Fibroblast of pulmonary artery (primary cell): ENCODE results near the gene STAT3.

ENCODE experiments used
- DNase-seq: peaks from one replicate; pipeline ENCODE4 v3.0.0-alpha.2; 2010; ENCODE audit warnings: low read depth
- H3K4me3 ChIP-seq: replicated peaks from 2 replicates; pipeline ENCODE4 v1.5.1; 2011; ENCODE audit warnings: low read depth, mild to moderate bottlenecking, control low read depth, low read length, moderate library complexity
- TF ChIP-seq, protein P1 (sequence below): IDR thresholded peaks from 2 replicates; pipeline ENCODE4 v1.5.1; 2011; ENCODE audit warnings: mild to moderate bottlenecking, control low read depth, low read length, inconsistent platforms; ENCODE audit errors: missing control alignments

STAT3 gene

DNA sequence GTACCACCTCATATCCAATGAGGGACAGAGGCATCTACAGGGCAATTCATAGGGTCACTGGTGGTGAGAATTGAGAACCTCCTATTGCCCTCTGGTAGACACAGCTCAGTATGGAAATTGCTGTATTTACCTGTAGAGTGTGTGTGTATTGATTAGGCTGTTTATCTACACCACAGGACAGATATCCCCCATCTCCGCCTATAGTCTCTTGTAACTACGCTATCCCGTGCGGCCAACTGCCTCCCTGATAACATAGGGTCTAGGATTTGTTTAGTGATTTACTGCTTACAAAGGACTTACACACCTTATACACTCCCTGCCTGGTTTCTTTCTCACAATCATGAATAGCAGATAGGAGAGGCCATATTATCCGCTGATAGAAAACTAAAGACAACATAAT lies 1.7 kb upstream of the STAT3 start:
- no peak overlapping the region for H3K4me3 ChIP-seq
- DNase-seq = no peak
- TF ChIP-seq, protein P1, sequence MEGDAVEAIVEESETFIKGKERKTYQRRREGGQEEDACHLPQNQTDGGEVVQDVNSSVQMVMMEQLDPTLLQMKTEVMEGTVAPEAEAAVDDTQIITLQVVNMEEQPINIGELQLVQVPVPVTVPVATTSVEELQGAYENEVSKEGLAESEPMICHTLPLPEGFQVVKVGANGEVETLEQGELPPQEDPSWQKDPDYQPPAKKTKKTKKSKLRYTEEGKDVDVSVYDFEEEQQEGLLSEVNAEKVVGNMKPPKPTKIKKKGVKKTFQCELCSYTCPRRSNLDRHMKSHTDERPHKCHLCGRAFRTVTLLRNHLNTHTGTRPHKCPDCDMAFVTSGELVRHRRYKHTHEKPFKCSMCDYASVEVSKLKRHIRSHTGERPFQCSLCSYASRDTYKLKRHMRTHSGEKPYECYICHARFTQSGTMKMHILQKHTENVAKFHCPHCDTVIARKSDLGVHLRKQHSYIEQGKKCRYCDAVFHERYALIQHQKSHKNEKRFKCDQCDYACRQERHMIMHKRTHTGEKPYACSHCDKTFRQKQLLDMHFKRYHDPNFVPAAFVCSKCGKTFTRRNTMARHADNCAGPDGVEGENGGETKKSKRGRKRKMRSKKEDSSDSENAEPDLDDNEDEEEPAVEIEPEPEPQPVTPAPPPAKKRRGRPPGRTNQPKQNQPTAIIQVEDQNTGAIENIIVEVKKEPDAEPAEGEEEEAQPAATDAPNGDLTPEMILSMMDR = no peak

DNA sequence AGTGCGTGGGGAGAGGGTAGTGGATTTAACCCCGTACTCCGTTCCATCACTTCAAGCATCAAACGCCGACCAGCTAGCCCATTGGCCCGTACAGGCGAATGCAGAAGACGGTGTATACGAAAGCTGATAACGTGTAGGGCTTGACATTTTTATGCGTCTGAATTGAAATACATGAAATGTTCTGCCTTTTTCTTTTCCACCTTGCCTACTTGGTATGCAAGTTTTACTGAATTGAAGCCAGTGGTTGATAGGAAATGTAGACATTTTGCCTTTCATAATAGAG lies 834 bp upstream of the STAT3 start:
- peak overlapping the region; percentile 49 for H3K4me3 ChIP-seq
- TF ChIP-seq, protein P1 = no peak
- no peak for DNase-seq

DNA sequence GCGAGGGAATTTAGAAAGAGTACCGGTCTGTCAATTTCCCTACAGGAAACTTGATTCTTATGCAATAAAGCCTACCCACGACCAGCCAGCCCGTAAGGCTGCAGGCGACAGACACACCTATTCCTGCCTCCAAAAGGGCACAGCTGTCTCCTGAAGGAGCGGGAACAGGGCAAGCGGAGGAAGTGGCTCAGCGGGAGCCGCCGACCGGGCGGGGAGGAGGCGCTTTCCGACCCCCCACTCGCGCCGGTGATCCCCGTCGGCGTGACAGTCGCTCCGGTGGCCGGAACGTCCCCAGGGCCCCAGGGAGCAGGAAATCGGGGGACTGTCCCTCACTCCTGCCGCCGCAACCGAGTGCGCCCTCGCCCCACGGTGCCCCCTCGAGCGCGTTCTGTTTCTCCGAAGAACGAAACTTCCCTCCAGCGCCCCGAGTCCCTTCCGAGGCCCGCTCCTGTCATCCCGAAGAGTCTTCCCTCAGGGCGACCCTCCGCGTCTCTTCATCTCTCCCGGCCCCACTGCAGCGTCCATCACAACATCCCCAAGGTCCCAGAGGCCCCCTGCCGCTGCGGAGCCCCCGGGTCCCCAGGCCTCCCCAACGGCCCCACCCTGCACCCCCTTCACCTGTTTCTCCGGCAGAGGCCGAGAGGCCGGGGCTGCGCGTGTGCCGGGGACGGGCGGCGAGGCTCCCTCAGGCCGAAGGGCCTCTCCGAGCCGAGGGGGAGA lies 421 bp downstream of the STAT3 start:
- DNase-seq = no peak
- peak overlapping the region; percentile 95 for H3K4me3 ChIP-seq
- TF ChIP-seq, protein P1 = no peak

DNA sequence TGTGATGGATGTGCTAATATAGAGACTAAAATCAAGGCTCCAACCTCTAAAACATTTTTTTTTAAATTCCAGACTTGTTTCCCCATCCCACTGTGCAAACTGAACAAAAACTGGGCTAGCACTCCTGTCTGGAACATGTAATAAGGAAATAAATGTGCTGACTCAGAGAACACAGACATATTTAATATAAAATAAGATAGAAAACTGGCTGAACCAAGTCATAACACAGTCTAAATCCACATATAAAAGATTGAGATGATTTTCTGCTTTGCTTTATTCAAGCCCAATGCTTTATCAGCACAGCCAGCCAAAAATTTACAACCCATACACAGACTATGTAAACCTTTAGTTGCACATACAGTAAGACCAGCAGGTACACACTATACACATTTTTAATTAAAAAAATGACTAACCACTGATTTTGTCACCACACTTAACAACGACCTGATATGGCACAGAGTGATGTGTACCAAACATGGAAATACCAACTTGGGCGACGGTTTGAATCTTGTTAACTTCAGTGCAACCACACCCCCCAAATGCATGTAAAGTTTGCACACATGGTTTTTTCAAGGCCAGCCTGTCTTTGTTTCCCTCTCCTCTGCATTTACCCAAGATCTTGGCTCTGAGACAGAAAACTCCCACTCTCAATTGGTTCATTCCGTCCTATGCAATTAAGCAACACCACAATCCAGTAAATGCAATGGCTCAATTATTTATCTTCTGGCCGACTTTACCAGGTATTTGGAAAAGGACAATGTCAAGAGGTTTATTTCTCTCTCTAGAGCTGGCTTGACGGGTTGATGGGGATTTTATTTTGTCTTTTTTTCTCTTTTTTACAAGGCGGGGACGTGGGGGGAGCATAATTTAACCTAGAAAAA lies 1.2 kb downstream of the STAT3 start:
- peak overlapping the region; percentile 95 for H3K4me3 ChIP-seq
- DNase-seq = peak; percentile 95
- TF ChIP-seq, protein P1 = no peak

DNA sequence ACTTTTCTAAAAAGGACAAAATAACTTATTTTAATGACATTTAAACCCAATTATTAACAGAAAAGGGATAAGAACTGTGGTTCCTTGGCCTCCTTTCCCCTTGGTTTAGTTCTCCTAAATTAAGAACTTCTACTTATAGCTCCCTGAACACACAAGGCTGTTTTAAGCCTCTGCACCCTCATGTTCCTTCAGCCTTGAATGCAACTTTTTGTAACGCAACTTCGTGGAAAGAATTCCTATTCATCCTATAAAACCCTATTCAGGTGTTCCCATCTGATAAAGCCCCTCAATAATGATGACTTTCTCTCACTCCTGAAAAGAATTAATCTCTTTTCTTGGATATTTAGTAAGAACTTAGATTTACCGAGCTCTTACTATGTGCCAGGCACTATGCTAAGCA lies 6.3 kb downstream of the STAT3 start:
- H3K4me3 ChIP-seq = no peak overlapping the region
- TF ChIP-seq, protein P1 = no peak
- no peak for DNase-seq

DNA sequence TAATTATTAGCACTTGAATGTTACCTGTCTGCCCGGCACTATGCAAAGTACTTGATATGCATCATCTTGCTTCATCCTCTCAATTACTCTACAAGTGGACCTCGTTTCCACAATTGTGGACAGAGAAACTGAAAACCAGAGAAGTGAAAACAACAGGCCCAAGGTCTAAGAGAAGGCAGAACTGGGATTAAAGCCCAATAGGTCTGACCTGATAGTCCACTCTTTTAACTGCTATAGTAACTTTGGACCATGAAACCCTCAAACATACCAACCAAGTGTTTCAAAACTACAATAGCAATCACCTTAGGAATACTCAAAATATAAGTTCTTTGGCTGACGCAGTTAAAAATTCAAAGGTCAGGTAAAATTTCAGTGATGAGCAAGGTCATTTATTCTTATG lies 7.3 kb downstream of the STAT3 start:
- no peak for DNase-seq
- no peak overlapping the region for H3K4me3 ChIP-seq
- TF ChIP-seq, protein P1 = no peak
